GM18505 (cell line): ENCODE results near the gene CCDC73.
"Not testable (repeated sequence)": the region's sequence is repeated elsewhere in the genome, so short reads cannot be mapped to it uniquely, and the experiment has no call there.

Experiments
- ATAC-seq: cut with Tn5 transposase; IDR thresholded peaks from one replicate; pipeline ENCODE4 v1.9.1; 2021; ENCODE audit not compliant: unreplicated experiment
- POLR2A ChIP-seq: IDR thresholded peaks from 4 replicates; pipeline ENCODE4 v1.6.1; 2011; ENCODE audit warnings: borderline replicate concordance; ENCODE audit not compliant: insufficient read depth, insufficient read length; ENCODE audit errors: extremely low read depth

Gene CCDC73

GRCh38 chr11:32794439-32794838 is at the start of gene CCDC73:
TSS of gene CCDC73 (minus strand) at chr11:32794662. CDS start at chr11:32760243, 34,419 bp downstream.
- ATAC-seq = no peak
- no peak for TF ChIP-seq POLR2A

GRCh38 chr11:32843544-32843943 is 49.1 kb upstream of the CCDC73 start:
- no peak for TF ChIP-seq POLR2A
- ATAC-seq = no peak

- no peak for ATAC-seq
- no peak for TF ChIP-seq POLR2A
These were observed 46.1 kb upstream of the CCDC73 start for GRCh38 chr11:32840587-32840986.

GRCh38 chr11:32839308-32839707 is 44.8 kb upstream of the CCDC73 start:
- ATAC-seq = no peak
- no peak for TF ChIP-seq POLR2A

GRCh38 chr11:32838505-32839274 is 44.2 kb upstream of the CCDC73 start:
- no peak for ATAC-seq
- no peak for TF ChIP-seq POLR2A

GRCh38 chr11:32836946-32837345 is 42.5 kb upstream of the CCDC73 start:
- no peak for ATAC-seq
- TF ChIP-seq POLR2A = no peak

GRCh38 chr11:32833921-32834320 is 39.5 kb upstream of the CCDC73 start:
- TF ChIP-seq POLR2A = no peak
- no peak for ATAC-seq

- no peak for TF ChIP-seq POLR2A
- no peak for ATAC-seq
These were observed 36.8 kb upstream of the CCDC73 start for GRCh38 chr11:32831221-32831620.

- ATAC-seq = no peak
- TF ChIP-seq POLR2A = no peak
These were observed 36.3 kb upstream of the CCDC73 start for GRCh38 chr11:32830796-32831195.

GRCh38 chr11:32830413-32830738 is 35.9 kb upstream of the CCDC73 start:
- no peak for ATAC-seq
- TF ChIP-seq POLR2A = no peak

GRCh38 chr11:32829680-32830412 is 35.4 kb upstream of the CCDC73 start, which contains the start of gene PRRG4:
TSS of gene PRRG4 (plus strand) at chr11:32829927. CDS start at chr11:32830530, 603 bp downstream.
- ATAC-seq = peak; percentile 82
- TF ChIP-seq POLR2A = peak; percentile 73

GRCh38 chr11:32829157-32829679 is 34.8 kb upstream of the CCDC73 start:
- no peak for TF ChIP-seq POLR2A
- ATAC-seq = peak; percentile 47

- no peak for ATAC-seq
- no peak for TF ChIP-seq POLR2A
These were observed 32.8 kb upstream of the CCDC73 start for GRCh38 chr11:32827276-32827675.

- TF ChIP-seq POLR2A = no peak
- no peak for ATAC-seq
These were observed 31.7 kb upstream of the CCDC73 start for GRCh38 chr11:32826113-32826512.

- ATAC-seq = not testable (repeated sequence)
These were observed 29.2 kb upstream of the CCDC73 start for GRCh38 chr11:32823617-32824016.
